HepG2 (cell line): Measurements from ENCODE around the gene NUDT1. TPM values are rescaled to one million over a fixed set of nuclear protein-coding genes. Genes with fewer than 3 reads are reported as not detected.

Experiments used
- BRCA1 ChIP-seq: sonication (generic); formaldehyde crosslinking; IDR thresholded peaks from 2 replicates; pipeline ENCODE4 v1.4.0; 2020; ENCODE audit warnings: missing genetic modification reagents
- MYNN ChIP-seq: sonication (generic); formaldehyde crosslinking; IDR thresholded peaks from 2 replicates; pipeline ENCODE4 v1.4.0; 2020; ENCODE audit warnings: mild to moderate bottlenecking, low read depth, missing genetic modification reagents
- ZNF670 ChIP-seq: sonication (generic); formaldehyde crosslinking; IDR thresholded peaks from 2 replicates; pipeline ENCODE4 v1.8.0; 2022; ENCODE audit warnings: mild to moderate bottlenecking, missing genetic modification reagents, borderline replicate concordance
- polyA plus RNA-seq, 8 experiments: library from polyadenylated mRNA; depleted of rRNA in 3 of 8; stranded (reverse) in 7 of 8; unstranded in 1 of 8; fragments of >200 nt; fragmentation: Illumina TruSeq in 4 of 8; extraction: Trizol in 4 of 8; gene quantifications; 2 replicates each; pipeline versions ENCODE4 v1.2.1 to v1.2.3, GENCODE V29; 2011 to 2016; ENCODE audit warnings: low read depth in 4 of 8, missing spikeins in 1 of 8, mixed read lengths in 1 of 8; ENCODE audit not compliant: insufficient read depth in 1 of 8
- total RNA-seq, 5 experiments: library from RNA; depleted of rRNA; stranded (reverse); fragments of >200 nt; fragmentation: Illumina TruSeq; extraction: Trizol; gene quantifications; 2 replicates each; pipeline ENCODE4 v1.2.3, GENCODE V29; 2016; ENCODE audit warnings: low read depth in 1 of 5
- TF ChIP-seq, protein P1 (sequence below): sonication (generic); formaldehyde crosslinking; IDR thresholded peaks from 2 replicates; pipeline ENCODE4 v1.4.0; 2020; ENCODE audit warnings: missing genetic modification reagents

The NUDT1 gene
- total and polyA plus RNA-seq, 2 of the 13 experiments (the other 11 are each of a cell fraction or from before 2014, with no cell fraction given) = 9.1 to 26.8 TPM

DNA sequence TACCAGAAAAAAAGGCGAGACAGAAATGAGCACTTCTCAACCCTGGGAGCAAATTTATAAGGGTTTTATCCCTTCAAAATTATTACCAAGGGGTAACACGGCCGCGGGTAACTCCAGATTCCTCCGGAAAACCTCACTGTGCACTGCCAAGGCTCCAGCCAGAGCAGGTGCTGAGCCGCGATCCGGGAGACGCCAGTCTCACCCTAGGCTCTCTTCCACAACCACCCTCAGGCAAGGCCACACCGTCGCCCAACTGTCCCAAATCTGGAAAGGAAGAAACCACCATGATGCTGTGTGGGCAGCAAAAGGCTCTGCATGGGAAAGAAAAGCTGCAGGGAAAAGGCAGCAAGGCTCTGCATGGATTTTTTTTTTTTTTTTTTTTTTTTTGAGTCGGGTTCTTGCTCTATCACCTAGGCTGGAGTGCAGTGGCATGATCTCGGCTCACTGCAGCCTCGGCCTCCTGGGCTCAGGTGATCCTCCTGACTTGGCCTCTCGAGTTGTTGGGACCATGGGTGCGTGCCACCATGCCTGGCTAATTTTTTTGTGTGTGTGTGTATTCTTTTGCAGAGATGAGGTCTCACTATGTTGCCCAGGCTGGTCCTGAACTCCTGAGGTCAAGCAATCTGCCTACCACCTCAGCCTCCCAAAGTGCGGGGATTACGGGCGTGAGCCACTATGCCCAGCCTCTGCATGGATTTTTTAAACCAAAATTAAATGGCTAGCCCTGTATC is 48.3 kb upstream of the NUDT1 start (continued):
- TF ChIP-seq, protein P1, sequence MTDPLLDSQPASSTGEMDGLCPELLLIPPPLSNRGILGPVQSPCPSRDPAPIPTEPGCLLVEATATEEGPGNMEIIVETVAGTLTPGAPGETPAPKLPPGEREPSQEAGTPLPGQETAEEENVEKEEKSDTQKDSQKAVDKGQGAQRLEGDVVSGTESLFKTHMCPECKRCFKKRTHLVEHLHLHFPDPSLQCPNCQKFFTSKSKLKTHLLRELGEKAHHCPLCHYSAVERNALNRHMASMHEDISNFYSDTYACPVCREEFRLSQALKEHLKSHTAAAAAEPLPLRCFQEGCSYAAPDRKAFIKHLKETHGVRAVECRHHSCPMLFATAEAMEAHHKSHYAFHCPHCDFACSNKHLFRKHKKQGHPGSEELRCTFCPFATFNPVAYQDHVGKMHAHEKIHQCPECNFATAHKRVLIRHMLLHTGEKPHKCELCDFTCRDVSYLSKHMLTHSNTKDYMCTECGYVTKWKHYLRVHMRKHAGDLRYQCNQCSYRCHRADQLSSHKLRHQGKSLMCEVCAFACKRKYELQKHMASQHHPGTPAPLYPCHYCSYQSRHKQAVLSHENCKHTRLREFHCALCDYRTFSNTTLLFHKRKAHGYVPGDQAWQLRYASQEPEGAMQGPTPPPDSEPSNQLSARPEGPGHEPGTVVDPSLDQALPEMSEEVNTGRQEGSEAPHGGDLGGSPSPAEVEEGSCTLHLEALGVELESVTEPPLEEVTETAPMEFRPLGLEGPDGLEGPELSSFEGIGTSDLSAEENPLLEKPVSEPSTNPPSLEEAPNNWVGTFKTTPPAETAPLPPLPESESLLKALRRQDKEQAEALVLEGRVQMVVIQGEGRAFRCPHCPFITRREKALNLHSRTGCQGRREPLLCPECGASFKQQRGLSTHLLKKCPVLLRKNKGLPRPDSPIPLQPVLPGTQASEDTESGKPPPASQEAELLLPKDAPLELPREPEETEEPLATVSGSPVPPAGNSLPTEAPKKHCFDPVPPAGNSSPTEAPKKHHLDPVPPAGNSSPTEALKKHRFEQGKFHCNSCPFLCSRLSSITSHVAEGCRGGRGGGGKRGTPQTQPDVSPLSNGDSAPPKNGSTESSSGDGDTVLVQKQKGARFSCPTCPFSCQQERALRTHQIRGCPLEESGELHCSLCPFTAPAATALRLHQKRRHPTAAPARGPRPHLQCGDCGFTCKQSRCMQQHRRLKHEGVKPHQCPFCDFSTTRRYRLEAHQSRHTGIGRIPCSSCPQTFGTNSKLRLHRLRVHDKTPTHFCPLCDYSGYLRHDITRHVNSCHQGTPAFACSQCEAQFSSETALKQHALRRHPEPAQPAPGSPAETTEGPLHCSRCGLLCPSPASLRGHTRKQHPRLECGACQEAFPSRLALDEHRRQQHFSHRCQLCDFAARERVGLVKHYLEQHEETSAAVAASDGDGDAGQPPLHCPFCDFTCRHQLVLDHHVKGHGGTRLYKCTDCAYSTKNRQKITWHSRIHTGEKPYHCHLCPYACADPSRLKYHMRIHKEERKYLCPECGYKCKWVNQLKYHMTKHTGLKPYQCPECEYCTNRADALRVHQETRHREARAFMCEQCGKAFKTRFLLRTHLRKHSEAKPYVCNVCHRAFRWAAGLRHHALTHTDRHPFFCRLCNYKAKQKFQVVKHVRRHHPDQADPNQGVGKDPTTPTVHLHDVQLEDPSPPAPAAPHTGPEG (CRISPR knock-in tag) = no peak
- TF ChIP-seq BRCA1 (CRISPR knock-in tag) = no peak
- TF ChIP-seq ZNF670 (CRISPR knock-in tag) = no peak
- no peak for TF ChIP-seq MYNN (CRISPR knock-in tag)
- TF ChIP-seq, all 625 proteins: peak for 0
